ENCODE data around the gene BEND6. TPM values are rescaled to one million over a fixed set of nuclear protein-coding genes. Genes with fewer than 3 reads are reported as not detected.

The BEND6 gene
- total and polyA plus RNA-seq, 2 of the 4 experiments (the other 2 are of a cell fraction) = 4.1 to 9.7 TPM

GRCh38 chr6:56992703-56993102 is 37.8 kb downstream of the BEND6 start:
- Histone ChIP-seq H2BK15ac (ENCODE audit: low read depth, low read length) (no peak overlapping the region), H3K4me2 (ENCODE audit: low read depth, low read length) (no peak overlapping the region), H4K8ac (ENCODE audit: low read depth in 2 of 2, low read length in 2 of 2) (no peak overlapping the region), H4K91ac (ENCODE audit: insufficient read depth, low read depth, low read length) (no peak overlapping the region), H3K56ac (ENCODE audit: extremely low read depth, insufficient read depth, low read length) (no peak overlapping the region), H2BK20ac (ENCODE audit: low read depth, low read length) (no peak overlapping the region), H4K5ac (ENCODE audit: low read depth, low read length) (no peak overlapping the region), H3K18ac (ENCODE audit: low read depth, low read length) (no peak overlapping the region), H3K9me1 (ENCODE audit: insufficient read depth, low read length) (no peaks in the 10 kb centered on the region), H2AFZ (replicated peaks; ENCODE audit: low read length, poor library complexity) (no peak overlapping the region), H3K14ac (replicated peaks; ENCODE audit: low read depth, low read length) (no peak overlapping the region), H3K4ac (ENCODE audit: low read depth, low read length) (no peak overlapping the region), H2AK5ac (ENCODE audit: low read depth, low read length) (no peak overlapping the region), H3K36me3 (ENCODE audit: control insufficient read depth, insufficient read depth, low read length) (0 out of 2 replicates have a peak, but pooled peaks cover 1% of the 10 kb centered on the region), H3K23ac (ENCODE audit: low read depth, low read length) (no peak overlapping the region), H3K27me3 (ENCODE audit: control insufficient read depth, insufficient read depth, low read length) (no peaks in the 10 kb centered on the region), H2BK5ac (ENCODE audit: low read depth, low read length, poor library complexity, severe bottlenecking) (no peak overlapping the region), H4K20me1 (ENCODE audit: insufficient read depth, low read length) (no peaks in the 10 kb centered on the region), H3K4me1 (ENCODE audit: control insufficient read depth, insufficient read depth, low read length) (no peaks in the 10 kb centered on the region), H2BK120ac (ENCODE audit: low read depth, low read length) (no peak overlapping the region), H3K27ac (ENCODE audit: insufficient read depth, low read length) (no peak overlapping the region), H3K9ac (ENCODE audit: low read depth, low read length) (no peak overlapping the region), H3K4me3 (ENCODE audit: insufficient read depth, low read depth, low read length) (no peak overlapping the region), H2AK9ac (replicated peaks; ENCODE audit: low read depth, low read length, poor library complexity) (no peak overlapping the region), H3K79me1 (ENCODE audit: low read depth in 1 of 2, low read length in 2 of 2) (no peaks in the 10 kb centered on the region), H3K9me3 (ENCODE audit: control insufficient read depth, insufficient read depth, low read length) (no peaks in the 10 kb centered on the region)
- no TSS peak for BruUV-seq (replicated peaks)
- peak; percentile 3 for DNase-seq
- dilution Hi-C loops (cut with HindIII; ENCODE audit: low sequenced_read_pairs, unreplicated experiment) (no loop called here), intact Hi-C loops (cut with micrococcal nuclease) (loop anchor here (5.0 kb wide), 1 partner anchor 35 kb away; no protein-coding TSS in a partner anchor), in situ Hi-C loops (cut with MboI; ENCODE audit: low sequenced_read_pairs) (no loop called here)
- ChIA-PET POLR2A (ENCODE audit: unreplicated experiment) (no interaction called here), CTCF (interaction anchor here (0.7 to 0.8 kb wide), 2 partner anchors 11 to 18 kb away, joined by 3 to 4 read pairs; no protein-coding TSS in a partner anchor)
- WGBS, 2 experiments (ENCODE audit: extremely low coverage in 2 of 2, insufficient read length in 1 of 2) = no CpG with 5 or more reads among the region's 1 CpG
- no peak for ATAC-seq (ENCODE audit: low read depth)
- no peak for TF ChIP-seq MXI1 (IDR thresholded peaks at IDR 0.05; ENCODE audit: borderline replicate concordance, low read depth, low read length)
- no peak for TF ChIP-seq RAD21 (IDR thresholded peaks at IDR 0.05; ENCODE audit: low read length)
- no peak for TF ChIP-seq MAFK (IDR thresholded peaks at IDR 0.05; ENCODE audit: low read depth, low read length)
- TF ChIP-seq USF2 (IDR thresholded peaks at IDR 0.05; ENCODE audit: low read depth, low read length) = no peak
- TF ChIP-seq CEBPB (IDR thresholded peaks at IDR 0.05; ENCODE audit: low read depth, low read length) = no peak
- no peak for TF ChIP-seq CTCF (conservative IDR thresholded peaks at IDR 0.05; ENCODE audit: low read depth, low read length)
- no peak for TF ChIP-seq FOS (IDR thresholded peaks at IDR 0.05; ENCODE audit: low read depth, low read length)
- TF ChIP-seq BHLHE40 (IDR thresholded peaks at IDR 0.05; ENCODE audit: low read depth, low read length) = no peak
- no peak for TF ChIP-seq NFE2L2 (IDR thresholded peaks at IDR 0.05; ENCODE audit: low read depth, low read length)
- TF ChIP-seq SMC3 (IDR thresholded peaks at IDR 0.05; ENCODE audit: low read depth, low read length) = no peak
- no peak for TF ChIP-seq CHD1 (IDR thresholded peaks at IDR 0.05; ENCODE audit: low read depth, low read length)
- TF ChIP-seq RFX5 (IDR thresholded peaks at IDR 0.05; ENCODE audit: low read depth, low read length) = no peak
- TF ChIP-seq MAZ (IDR thresholded peaks at IDR 0.05; ENCODE audit: borderline replicate concordance, low read depth, low read length) = no peak
- TF ChIP-seq RCOR1 (IDR thresholded peaks at IDR 0.05; ENCODE audit: insufficient replicate concordance, low read length) = no peak

All from IMR-90 (cell line).